Measurements from ENCODE around the gene MYH8.

The MYH8 gene

GRCh38 chr17:10421900-10422542 is at the start of gene MYH8:
TSS of gene MYH8 (minus strand) at chr17:10421950. CDS start at chr17:10420227, 1,723 bp downstream.
- Histone ChIP-seq H3K27me3 (no peaks in the 10 kb centered on the region), H3K27ac (no peak within 1 kb of the TSS), H3K4me1 (no peaks in the 10 kb centered on the region), H3K4me3 (no peak within 1 kb of the TSS), H3K36me3 (no peaks in the 10 kb centered on the region), H3K9me3 (no peaks in the 10 kb centered on the region)
- intact Hi-C loops (cut with DNase I; ENCODE audit: low total_unique reads), result loop anchor here (10.0 kb wide), 1 partner anchor 1577 kb away; no protein-coding TSS in a partner anchor
- TF ChIP-seq, protein P1, sequence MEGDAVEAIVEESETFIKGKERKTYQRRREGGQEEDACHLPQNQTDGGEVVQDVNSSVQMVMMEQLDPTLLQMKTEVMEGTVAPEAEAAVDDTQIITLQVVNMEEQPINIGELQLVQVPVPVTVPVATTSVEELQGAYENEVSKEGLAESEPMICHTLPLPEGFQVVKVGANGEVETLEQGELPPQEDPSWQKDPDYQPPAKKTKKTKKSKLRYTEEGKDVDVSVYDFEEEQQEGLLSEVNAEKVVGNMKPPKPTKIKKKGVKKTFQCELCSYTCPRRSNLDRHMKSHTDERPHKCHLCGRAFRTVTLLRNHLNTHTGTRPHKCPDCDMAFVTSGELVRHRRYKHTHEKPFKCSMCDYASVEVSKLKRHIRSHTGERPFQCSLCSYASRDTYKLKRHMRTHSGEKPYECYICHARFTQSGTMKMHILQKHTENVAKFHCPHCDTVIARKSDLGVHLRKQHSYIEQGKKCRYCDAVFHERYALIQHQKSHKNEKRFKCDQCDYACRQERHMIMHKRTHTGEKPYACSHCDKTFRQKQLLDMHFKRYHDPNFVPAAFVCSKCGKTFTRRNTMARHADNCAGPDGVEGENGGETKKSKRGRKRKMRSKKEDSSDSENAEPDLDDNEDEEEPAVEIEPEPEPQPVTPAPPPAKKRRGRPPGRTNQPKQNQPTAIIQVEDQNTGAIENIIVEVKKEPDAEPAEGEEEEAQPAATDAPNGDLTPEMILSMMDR (IDR thresholded peaks at IDR 0.05), result no peak
- DNase-seq, result no peak

GRCh38 chr17:10469459-10469858 is 47.7 kb upstream of the MYH8 start, which contains the start of gene MYH4:
TSS of gene MYH4 (minus strand) at chr17:10469559. CDS start at chr17:10466745, 2,814 bp downstream.
- intact Hi-C loops (cut with DNase I; ENCODE audit: low total_unique reads), result no loop called here
- DNase-seq, result no peak
- Histone ChIP-seq H3K27ac (no peak within 1 kb of the TSS), H3K36me3 (no peaks in the 10 kb centered on the region), H3K27me3 (no peaks in the 10 kb centered on the region), H3K4me1 (no peaks in the 10 kb centered on the region), H3K4me3 (no peak within 1 kb of the TSS), H3K9me3 (no peaks in the 10 kb centered on the region)
- TF ChIP-seq, protein P1 (IDR thresholded peaks at IDR 0.05), result no peak

DNA sequence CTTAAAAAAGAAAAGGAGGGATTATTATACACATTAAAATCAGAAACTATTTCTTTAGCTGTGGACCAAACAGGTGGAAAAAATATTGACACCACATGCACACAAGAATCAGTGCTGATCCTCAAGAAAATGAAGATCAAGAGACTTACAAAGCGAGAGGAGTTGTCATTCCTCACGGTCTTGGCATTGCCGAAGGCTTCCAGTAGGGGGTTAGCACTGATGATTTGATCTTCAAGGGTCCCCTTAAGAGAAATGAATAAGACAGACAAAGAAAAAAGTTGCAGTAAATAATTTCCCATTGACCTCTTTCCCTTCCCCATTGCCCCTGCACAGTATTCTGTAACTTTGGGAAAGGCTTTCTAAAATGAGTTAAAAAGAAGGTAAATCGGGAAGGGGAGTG is 41.7 kb upstream of the MYH8 start:
- H3K4me1 ChIP-seq, result no peaks in the 10 kb centered on the region
- no peaks in the 10 kb centered on the region for H3K36me3 ChIP-seq
- no peak overlapping the region for H3K4me3 ChIP-seq
- intact Hi-C loops (cut with DNase I; ENCODE audit: low total_unique reads), result no loop called here
- no peaks in the 10 kb centered on the region for H3K9me3 ChIP-seq
- no peak overlapping the region for H3K27ac ChIP-seq
- H3K27me3 ChIP-seq, result no peaks in the 10 kb centered on the region
- DNase-seq, result no peak
- TF ChIP-seq, protein P1 (IDR thresholded peaks at IDR 0.05), result no peak

DNA sequence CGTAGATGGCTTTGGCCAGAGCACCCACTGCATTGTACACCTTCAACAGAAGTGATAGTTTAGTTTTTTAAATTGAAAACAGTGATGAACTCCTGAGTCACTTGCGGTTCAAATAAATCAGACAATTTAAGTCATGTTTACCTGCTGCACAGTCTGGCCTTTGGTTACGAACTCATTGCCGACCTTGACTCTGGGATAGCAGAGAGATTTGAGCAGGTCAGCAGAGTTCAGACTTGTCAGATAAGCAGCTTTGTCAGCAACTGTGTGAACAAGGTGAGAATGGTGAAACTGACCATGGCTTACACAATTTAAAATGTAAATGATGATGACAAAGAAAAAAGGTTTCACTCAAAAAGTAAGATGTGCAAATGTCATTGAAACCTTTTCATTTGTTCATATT is 38.3 kb upstream of the MYH8 start:
- H3K4me3 ChIP-seq, result no peak overlapping the region
- H3K27me3 ChIP-seq, result no peaks in the 10 kb centered on the region
- H3K36me3 ChIP-seq, result no peaks in the 10 kb centered on the region
- H3K4me1 ChIP-seq, result no peaks in the 10 kb centered on the region
- no peak for DNase-seq
- TF ChIP-seq, protein P1 (IDR thresholded peaks at IDR 0.05), result no peak
- H3K27ac ChIP-seq, result no peak overlapping the region
- intact Hi-C loops (cut with DNase I; ENCODE audit: low total_unique reads), result no loop called here
- no peaks in the 10 kb centered on the region for H3K9me3 ChIP-seq

GRCh38 chr17:10458701-10459100 is 37.0 kb upstream of the MYH8 start:
- no peaks in the 10 kb centered on the region for H3K9me3 ChIP-seq
- H3K4me3 ChIP-seq, result no peak overlapping the region
- DNase-seq, result no peak
- H3K27me3 ChIP-seq, result no peaks in the 10 kb centered on the region
- no peak overlapping the region for H3K27ac ChIP-seq
- no peaks in the 10 kb centered on the region for H3K4me1 ChIP-seq
- TF ChIP-seq, protein P1 (IDR thresholded peaks at IDR 0.05), result no peak
- intact Hi-C loops (cut with DNase I; ENCODE audit: low total_unique reads), result no loop called here
- no peaks in the 10 kb centered on the region for H3K36me3 ChIP-seq
